GM12892 (cell line): ENCODE measurements around the gene LSMEM2.

Experiments
- POLR2A ChIP-seq: IDR thresholded peaks from 2 replicates; pipeline ENCODE4 v1.6.1; 2011; ENCODE audit warnings: low read depth, low read length, control low read depth
- POLR2AphosphoS5 ChIP-seq: IDR thresholded peaks from 2 replicates; pipeline ENCODE4 v1.6.1; 2011; ENCODE audit warnings: low read depth, low read length, control low read depth
- TAF1 ChIP-seq: IDR thresholded peaks from 2 replicates; pipeline ENCODE4 v1.6.1; 2011; ENCODE audit warnings: low read depth, mild to moderate bottlenecking, control low read depth, low read length, borderline replicate concordance

DNA sequence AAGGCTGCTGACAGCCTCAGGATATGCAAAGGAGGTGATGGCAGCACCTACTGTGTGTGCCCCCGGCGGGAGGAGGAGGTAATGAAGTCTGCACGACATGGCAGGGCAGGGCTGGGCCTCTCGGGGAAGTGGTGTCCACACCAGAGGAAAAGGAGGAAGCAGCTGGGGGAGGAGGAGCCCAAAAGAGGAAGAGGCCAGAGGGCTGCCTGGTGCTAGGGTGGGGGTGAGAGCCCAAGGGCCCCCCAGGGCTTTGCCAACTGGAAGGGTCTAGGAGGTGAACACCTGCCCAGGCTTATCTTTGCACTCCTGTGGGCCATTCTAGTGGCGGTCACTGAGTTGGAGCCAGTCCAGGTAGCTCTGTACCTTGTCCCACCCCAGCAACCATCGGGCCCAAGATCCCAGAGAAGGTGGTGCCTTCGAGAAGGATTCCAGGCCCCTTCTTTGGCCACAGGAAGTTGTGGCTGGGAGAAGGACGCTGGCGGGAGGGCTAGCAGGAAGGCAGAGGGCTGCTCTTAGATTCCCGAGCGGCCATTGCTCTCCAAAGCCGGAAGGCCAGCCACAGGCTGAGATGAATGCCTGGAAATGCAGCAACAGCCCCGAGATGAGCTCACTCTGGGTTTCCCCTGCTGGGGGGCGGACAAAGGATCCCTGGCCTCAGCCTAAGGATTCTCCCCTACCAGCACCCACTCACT, 35.9 kb upstream of the LSMEM2 start:
- no peak for TF ChIP-seq TAF1
- TF ChIP-seq POLR2A, result no peak
- no peak; the same call in 1 of the 2 replicates for TF ChIP-seq POLR2AphosphoS5
